ENCODE results near the gene TAF1B.
"Not testable (repeated sequence)": the region's sequence is repeated elsewhere in the genome, so short reads cannot be mapped to it uniquely, and the experiment has no call there.

TAF1B gene

DNA sequence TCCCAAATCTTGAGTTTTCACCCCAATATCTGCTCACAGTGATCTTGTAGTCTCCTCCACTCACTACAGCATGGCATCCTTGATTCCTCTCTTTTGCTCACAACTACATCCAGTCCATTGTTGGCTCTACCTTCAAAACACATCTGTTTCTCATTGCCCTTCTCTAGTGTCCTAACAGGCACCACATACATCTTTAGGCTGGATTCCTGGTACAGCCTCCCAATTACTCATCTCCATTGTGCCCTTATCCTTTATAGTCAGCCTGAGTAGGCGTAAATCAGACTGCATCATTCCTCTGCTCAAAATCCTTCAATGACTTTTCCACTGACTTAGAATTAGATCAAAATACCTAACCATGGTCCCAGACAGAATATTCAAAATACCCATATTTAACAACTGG is 10.7 kb upstream of the TAF1B start:
- DNase-seq (ENCODE audit: low spot score), result no peak

DNA sequence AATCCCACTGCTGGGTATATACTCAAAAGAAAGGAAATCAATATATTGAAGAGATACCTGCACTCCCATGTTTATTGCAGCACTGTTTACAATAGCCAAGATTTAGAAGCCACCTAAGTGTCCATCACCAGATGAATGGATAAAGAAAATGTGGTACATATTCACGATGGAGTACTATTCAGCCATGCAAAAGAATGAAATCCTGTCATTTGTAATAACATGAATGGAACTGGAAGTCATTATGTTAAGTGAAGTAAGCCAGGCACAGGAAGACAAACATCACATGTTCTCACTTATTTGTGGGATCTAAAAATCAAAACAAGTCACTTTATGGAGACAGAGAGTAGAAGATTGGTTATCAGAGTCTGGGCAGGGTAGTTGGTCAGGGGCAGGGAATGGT is 8.2 kb upstream of the TAF1B start:
- DNase-seq (ENCODE audit: low spot score), result not testable (repeated sequence)

DNA sequence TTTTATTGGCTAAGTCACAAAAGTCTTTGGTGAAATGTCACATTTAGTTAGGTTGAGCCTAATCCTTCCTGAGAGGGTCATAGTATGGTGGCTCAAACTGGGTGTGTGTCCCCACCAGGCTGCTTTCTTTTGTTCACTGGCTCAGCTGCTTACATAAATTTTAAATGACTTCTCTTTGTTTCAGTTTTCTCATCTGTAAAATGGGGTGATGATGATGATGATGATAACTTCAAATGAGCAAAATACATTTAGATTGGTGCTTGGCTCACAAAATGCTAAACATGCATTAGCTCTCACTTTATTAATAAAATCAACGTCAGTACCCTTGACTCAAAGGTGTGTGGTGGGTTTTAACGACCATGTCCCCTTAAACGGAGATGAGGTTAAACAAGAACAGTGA is 7.2 kb upstream of the TAF1B start:
- DNase-seq (ENCODE audit: low spot score), result no peak

GRCh38 chr2:9836517-9836916 is 6.8 kb upstream of the TAF1B start:
- no peak for DNase-seq (ENCODE audit: low spot score)

GRCh38 chr2:9837451-9837850 is 5.8 kb upstream of the TAF1B start:
- no peak for DNase-seq (ENCODE audit: low spot score)

- no peak for DNase-seq (ENCODE audit: low spot score)
Measured at GRCh38 chr2:9838391-9838790, 4.9 kb upstream of the TAF1B start.

DNA sequence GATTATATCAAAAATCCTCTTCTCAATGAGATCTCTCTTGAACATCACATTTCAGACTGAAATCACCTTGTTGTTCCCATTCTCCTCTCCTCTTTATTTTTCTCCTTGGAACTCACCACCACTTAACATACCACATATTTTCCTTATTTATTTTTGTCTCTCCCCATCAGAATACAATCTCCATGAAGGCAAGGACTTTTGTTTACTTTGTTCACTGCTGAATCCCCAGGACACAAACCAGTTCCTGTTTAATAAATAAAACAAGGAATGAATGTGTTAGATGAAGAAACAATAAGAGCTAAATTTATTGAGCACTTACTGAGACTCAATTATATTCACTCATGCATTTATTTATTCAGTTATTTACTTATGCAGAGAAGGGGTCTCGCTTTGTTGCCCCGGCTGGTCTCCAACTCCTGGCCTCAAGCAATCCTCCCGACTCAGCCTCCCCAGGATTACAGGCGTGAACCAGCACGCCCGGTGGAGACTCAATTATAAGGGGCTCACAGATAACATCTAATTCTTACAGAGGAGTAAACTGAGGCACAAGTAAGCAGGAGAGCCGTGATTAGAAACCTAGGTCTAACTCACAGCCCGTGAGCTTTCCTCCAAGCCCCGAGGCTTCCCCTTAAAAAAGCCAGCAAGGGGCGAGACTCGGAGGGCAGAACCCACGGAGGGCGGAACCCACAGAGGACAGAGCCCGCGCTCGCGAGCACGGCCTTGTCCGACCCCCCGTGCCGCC is 616 bp upstream of the TAF1B start:
- no peak for DNase-seq (ENCODE audit: low spot score)

GRCh38 chr2:9844036-9844483 is 786 bp downstream of the TAF1B start:
- DNase-seq (ENCODE audit: low spot score), result no peak

DNA sequence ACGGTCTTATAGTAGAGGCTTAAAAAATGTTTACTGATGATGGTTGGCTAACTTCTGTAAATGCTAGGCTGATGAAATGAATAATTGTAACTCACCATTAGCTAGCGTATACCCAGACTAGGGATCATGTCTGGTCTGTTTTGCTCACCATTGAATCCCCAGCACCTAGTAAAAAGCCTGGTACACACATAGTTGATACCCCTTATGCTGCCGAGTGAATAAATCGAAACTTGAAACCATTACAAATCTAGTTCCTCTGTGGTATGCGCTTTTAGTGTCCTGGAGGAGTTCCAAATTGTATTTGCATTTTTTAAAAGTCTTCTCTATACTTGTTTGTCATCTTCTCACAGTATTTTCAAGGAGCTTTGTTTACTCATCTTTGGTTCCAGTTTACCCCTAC is 1.3 kb downstream of the TAF1B start:
- no peak for DNase-seq (ENCODE audit: low spot score)

GRCh38 chr2:9846554-9846953 is 3.3 kb downstream of the TAF1B start:
- DNase-seq (ENCODE audit: low spot score), result no peak

DNA sequence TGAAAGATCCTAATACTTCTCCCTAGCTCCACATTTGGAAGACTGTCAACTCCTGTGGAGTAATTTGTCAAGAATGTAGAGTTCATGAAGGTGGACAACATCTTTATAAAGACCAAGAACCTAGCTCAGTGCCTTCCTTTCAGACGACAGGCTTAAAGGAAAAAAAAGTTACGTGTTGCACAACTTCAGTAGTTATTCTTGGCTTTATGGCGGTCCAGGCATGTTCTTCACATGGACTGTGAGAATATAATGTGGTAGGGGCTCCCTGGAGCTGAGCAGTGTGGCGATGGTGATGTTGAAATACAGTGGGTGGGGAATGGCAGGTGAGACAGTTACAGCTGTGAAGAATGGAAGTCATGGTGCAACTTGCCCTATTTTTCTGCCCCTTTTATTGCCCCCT is 3.9 kb downstream of the TAF1B start:
- DNase-seq (ENCODE audit: low spot score), result no peak

- DNase-seq (ENCODE audit: low spot score), result no peak
Measured at GRCh38 chr2:9852881-9853280, 9.6 kb downstream of the TAF1B start.

GRCh38 chr2:9857814-9858729 is 14.8 kb downstream of the TAF1B start:
- no peak for DNase-seq (ENCODE audit: low spot score)

- DNase-seq (ENCODE audit: low spot score), result no peak
Measured at GRCh38 chr2:9858730-9859068, 15.4 kb downstream of the TAF1B start.

DNA sequence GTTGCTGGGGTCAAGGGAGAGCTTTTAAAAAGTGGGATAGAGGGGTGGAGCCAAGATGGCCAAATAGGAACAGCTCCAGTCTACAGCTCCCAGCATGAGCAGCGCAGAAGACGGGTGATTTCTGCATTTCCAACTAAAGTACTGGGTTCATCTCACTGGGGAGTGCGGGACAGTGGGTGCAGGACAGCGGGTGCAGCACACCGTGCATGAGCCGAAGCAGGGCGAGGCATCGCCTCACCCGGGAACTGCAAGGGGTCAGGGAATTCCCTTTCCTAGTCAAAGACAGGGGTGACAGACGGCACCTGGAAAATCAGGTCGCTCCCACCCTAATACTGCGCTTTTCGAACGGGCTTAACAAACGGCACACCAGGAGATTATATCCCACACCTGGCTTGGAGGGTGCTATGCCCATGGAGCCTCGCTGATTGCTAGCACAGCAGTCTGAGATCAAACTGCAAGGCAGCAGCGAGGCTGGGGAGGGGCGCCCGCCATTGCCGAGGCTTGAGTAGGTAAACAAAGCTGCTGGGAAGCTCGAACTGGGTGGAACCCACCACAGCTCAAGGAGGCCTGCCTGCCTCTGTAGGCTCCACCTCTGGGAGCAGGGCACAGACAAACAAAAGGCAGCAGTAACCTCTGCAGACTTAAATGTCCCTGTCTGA is 17.8 kb downstream of the TAF1B start:
- DNase-seq (ENCODE audit: low spot score), result not testable (repeated sequence)

DNA sequence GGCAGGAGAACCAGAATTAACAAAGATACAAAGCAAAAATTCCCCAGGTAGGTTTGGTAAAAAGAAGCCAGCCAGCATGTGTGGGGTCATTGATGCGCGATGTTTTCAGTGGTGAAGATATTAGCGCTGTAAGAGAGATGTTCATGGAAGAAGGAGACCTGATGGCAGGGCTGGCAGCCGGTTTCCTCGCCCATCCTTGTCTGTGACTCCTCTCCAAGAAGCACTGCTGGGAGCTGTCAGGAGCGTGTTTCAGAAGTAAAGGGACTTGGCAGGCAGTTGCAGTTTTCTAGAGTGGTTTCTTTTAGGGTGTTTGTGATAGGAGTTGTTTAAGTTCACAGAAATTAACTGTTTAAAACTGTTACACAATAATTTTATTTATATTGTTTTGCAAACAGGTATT is 24.6 kb downstream of the TAF1B start:
- DNase-seq (ENCODE audit: low spot score), result no peak

DNA sequence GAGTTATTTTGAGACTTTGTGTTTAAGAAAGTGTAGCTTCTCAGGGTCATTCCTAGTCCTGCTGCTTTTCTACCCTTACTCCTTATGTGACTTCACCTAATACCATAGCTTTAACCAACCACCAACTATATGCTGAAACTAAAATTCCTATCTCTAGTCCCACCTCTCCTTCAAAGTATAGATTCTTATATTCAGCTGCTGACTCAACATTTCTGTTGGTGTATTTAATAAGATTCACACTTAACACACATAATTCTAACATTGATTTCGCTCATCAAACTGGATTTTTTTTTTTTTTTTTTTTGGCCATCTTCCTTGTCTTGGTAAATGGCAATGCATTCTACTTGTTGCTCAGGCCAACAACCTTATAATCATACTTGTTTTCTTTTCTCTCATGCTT is 30.1 kb downstream of the TAF1B start:
- no peak for DNase-seq (ENCODE audit: low spot score)

DNA sequence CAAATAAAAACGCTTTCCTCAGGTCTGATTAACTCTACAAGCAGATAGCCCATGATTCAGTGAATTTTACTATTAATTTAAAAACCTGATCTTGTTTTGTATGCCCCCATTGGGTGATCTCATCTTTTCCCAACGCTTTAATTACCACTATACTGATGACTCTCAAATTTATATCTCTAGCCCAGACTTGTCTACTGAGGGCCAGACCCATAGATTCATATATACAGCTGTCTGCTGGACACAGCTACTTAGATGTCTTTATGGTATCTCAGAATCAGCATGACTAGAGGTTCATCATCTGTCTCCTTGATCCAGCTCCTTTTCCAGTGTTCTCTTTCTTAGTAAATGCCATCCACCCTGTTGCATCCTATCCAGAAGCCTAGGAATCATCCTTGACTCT is 33.8 kb downstream of the TAF1B start:
- no peak for DNase-seq (ENCODE audit: low spot score)

- no peak for DNase-seq (ENCODE audit: low spot score)
Measured at GRCh38 chr2:9877726-9878125, 34.5 kb downstream of the TAF1B start.

DNA sequence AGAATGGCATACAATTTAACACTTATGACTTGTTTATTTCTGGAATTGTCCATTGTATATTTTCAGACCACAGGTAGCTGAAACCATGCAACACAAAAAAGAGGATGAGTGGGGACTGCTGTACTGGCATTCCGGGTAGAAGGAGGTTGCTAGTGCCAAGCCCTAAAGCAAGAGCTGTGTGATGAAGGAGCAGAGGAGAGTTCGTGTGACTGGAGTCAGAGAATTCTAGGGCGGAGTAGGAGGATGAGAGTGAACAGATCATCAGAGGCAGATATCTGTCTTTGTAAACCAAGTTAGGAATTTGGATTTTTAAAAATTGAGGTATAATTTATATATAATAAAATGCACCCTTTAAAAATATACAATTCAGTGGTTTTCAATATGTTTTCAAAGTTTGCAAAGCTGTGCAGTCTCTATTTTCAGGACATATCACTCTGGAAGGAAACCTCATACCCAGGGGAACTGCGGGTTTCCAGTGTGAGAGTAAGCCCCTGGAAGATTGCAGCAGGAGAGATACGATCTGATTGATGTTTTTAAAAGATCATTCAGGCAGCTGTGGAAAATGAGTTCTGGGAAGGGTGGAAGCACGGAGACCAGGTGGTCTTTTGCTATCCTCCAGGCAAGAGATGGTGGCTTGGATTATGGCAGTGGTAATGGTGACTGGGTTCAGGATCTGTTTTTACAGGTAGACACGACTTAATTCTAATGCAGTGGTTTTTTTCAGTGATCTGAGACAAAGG is 36.4 kb downstream of the TAF1B start:
- no peak for DNase-seq (ENCODE audit: low spot score)

DNA sequence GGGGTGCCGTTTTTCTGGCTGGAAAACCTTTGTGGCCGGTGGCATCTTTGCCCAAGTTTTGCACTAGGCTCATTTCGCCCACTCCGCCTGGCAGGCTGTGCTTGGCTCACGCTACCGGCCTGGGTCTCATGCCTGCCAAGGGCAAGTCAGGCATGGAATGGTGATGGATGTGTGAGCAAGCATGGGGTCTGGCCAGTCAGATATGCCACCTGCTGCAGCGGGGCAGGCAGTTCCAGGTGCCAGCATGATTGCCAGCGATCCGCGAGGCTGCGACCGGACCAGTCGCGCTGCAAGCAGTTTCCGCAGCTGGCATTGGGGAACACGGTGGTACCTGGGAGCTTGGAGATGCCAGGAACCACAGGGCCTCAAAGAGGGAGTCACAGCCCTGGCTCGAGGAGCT is 40.6 kb downstream of the TAF1B start:
- DNase-seq (ENCODE audit: low spot score), result no peak

- DNase-seq (ENCODE audit: low spot score), result no peak
Measured at GRCh38 chr2:9884436-9884835, 41.2 kb downstream of the TAF1B start.
